HG02943 (cell line): ENCODE measurements around the gene C5.

Experiments
- ATAC-seq: cut with Tn5 transposase; IDR thresholded peaks from one replicate; pipeline ENCODE4 v1.9.1; 2021; ENCODE audit warnings: mild to moderate bottlenecking, low read depth, moderate library complexity; ENCODE audit not compliant: unreplicated experiment

The C5 gene

DNA sequence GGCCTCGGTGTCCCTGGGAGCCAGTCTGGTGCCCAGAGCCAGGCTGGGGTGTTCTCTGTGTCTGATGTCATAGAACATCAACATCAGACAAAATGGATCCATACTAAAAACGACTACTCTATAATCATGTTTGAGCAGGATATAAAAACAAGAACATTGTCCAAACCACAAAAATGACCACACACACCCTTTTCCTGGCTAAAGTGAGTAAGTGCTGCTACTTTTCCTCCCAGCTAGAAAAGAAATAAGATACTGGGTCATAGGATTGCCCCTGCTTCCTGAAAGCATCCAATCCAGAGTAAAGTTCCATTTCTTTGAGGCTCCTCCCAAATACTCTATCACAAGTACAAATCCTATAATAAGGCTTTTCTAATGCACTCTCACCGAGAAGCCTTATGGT lies 103.8 kb downstream of the C5 start:
- no peak for ATAC-seq

DNA sequence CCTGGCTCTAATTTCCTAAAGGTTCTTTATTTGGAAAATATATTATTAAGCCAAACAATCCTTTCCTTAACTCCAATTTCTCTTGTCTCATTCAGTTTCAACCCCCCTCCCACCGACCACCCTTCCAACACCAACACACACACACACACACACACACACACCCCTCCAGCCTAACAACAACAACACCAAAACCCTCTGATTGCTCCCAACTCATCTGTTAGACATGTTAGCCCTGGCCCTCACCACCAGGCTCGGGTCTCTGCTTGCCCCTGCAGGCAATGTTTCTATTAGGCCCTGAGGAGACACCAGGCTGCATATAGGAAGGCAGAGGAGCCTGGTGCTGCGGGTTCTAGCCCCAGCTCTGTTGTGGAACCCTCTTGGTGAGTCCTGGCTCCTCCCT lies 105.1 kb downstream of the C5 start:
- ATAC-seq, result no peak

DNA sequence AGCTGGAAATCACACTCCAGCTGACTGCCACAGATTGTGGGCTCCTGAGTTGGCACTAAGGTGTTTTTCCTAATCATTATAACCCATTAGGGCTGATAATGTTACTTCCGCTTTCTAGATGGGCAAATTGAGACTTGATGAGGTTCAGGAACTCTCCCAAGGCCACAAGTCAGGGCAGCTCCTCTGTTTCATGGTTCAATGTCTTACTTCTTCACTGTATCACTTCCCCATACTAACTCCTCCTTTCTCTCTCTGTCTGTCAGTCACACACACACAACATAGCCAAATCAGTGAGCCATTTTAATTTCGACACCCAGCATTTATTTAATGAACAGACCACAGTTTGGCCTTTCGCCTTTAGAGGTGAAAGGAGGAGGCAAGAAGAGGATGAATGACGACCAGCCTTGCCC lies 105.6 kb downstream of the C5 start:
- peak; percentile 99 for ATAC-seq

DNA sequence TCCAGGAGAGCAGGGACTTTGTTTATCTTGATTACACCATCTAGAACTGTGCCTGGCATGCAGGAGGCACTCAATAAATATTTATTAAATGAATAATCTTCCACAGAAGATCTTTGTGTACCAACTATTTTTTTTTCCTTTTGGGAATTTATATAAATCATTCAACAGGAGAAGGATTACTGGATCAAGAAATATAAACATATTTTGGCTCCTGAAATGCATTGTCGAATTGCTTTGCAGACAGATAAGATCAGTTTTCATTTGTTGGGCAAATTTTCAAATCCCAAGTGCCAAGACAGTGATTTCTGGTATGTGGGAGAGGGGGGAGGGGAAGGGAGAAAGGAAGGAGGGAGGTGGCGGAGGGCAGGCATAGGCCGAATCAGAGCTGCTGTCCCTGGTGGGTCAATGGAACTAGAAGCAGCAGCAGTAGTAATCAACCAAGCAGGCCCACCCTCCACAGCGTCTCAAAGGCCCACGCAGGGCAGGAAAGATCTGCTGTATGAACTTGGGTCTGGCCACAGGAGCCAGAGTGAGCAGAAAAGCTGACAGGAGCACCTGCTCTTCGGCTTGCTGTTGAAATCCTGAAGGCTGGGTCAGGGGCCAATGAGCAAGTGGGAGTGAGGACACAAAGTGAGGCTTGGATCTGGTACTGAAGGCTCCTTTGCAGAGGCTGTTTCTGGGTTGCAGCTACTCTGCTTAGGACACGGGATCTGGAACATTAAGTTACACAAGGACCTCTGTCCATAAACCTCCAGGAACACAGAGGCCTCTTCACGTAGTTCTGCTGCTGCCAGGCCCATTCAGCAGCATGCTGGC lies 107.7 kb downstream of the C5 start:
- no peak for ATAC-seq

DNA sequence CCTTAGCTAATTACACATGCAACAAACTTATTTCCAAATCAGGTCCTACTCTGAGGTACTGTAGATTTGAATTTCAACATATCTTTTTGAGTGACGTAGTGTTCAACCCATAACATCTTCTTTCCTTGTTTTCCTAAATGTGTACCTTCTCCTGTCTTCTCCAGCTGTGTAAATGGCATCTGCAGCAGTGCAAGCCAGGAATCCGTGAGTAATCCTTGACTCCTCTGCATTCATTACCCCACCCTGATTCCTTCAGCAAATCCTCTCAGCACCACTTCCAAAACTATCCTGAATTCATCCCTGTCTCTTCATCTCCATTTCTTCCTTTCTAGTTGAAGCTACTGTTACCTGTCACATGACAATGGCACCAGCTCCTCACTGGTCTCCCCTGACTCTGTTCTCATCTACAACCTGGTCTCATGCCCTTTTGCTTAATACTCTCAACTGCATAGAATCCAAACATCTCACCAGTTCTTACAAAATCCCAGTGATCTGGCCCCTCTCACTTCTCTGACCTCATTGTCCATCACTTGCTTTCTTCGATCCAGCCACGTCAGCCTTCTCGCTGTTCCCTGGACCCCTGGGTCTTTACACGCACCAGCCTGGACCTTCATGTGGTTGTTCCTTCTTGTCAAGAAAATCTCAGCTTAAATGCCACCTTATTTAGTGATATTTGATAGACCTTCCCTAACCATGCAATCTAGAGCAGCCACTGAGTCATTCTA lies 108.9 kb downstream of the C5 start:
- no peak for ATAC-seq

DNA sequence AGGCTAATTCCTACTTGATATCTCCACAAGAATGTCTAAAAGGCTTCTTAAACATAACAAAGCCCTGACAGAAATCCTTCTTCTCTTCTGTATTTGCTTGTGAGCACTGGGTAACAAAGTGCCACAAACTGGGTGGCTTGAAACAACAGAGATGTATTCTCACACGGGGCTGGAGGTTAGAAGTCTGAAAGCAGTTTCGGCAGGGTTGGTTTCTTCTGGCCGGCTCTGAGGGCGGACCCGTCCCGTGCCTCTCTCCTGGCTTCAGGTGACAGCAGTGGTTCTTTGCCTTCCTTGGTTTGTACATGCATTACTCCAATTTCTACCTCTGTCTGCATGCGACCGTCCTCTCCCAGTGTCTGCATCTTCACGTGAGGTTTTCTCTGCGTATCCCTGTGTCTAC lies 109.5 kb downstream of the C5 start:
- no peak for ATAC-seq

DNA sequence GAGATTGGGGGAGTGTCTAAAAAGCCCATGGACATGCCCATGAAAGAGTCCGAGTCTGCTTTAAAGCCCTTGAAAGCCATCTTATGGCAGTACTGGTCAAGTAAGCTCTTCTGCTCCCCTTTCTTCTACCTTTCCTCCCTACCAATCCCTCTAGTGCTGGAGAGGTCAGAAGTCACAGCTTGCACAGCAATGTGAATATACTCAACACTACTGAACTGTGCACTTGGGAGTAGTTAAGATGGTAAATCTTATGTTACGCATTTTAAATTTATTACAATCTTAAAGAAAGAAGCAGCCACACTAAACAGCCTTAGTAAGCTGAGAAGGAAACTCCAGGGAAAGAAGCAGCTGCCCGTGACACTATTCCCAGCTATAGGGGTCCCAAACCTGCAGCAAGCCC lies 111.2 kb downstream of the C5 start:
- no peak for ATAC-seq

DNA sequence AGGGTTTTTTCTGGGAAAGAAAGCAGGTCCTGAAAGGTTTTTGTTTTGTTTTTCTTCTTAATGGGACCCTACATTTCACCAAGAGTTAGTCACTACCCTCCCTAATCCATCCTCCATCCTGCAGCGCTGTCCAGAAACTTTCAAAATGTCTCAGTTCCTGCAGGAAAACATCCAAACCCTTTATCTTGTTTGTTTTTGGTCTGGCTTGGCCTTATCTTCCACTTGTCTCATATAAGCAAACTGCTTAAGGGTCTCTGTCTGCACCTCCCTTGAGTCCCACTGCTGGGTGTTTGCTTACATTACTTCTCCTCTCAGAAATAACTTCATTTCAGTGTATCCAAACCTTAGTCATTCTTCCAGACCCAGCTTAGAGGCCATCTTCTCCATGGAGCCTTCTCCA lies 112.5 kb downstream of the C5 start:
- ATAC-seq, result no peak

DNA sequence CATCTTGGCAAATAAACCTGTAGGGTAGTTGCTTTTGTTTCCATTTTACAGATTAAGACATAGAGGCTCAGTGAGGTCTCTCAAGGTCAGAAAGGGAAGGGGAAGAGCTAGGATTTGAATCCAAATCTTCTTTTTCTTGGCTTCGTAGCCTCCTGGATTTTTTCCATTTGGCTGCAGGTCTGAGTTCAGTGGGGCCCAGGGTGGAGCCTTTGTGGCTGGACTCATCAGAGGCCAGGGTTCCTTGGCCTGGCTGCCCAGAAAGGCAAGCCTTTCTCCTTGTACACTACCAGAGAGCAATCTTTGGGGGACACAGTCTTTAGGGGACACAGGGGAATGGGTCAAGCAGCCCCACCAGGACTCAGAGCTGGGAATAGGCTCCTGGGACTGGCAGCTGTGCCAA lies 112.9 kb downstream of the C5 start:
- no peak for ATAC-seq

DNA sequence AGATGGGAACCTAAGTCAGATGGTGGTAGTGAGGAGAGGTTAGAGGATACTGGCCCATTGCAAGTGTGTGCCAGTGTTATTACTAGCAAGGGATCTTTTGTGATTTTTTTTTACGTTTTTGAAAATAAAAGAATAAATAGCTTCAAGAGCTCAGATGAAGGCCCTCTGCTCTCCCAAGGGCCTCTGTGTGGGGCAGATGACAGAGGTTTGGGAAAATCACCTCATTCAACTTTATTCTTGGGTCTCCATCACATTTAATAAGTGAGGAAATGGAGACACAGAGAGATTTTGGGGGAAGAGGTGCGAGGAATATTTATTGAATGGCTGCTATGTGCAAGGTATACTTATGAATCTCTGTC lies 113.3 kb downstream of the C5 start:
- ATAC-seq, result no peak

DNA sequence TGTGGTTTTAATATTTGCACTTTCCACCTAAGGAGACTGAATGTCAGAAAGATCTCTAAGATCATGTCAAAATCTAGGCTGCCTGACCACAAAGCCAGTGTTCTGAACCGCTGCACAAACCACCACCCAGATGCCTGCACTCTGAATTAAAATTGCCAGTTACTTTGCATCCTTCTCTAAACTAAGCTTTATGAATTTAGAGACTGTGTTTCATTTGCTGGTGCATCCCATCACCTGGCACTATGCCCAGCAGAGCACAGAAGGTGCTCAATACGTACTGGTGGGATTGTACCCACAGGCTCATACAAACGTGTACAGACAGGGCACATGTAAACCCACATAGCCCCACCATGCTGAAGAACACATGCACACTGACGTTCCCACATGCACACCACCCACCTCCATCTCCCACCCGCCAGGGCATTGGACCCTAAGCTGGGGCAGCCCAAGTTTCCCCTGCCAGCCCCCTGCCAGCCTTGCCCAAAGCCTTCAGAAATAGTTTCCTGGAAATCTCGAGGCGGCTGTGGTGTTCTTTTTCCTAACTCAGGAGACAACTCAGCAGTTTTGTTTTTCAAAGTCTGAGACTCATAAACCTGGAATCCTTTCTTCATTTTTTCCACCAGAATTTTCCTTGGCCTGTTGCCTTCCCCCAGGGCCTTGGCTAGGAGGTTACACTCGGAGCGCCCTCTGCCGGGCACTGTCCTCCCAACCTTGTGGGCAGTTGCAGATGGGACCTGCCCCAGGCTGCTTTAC lies 113.9 kb downstream of the C5 start:
- no peak for ATAC-seq

DNA sequence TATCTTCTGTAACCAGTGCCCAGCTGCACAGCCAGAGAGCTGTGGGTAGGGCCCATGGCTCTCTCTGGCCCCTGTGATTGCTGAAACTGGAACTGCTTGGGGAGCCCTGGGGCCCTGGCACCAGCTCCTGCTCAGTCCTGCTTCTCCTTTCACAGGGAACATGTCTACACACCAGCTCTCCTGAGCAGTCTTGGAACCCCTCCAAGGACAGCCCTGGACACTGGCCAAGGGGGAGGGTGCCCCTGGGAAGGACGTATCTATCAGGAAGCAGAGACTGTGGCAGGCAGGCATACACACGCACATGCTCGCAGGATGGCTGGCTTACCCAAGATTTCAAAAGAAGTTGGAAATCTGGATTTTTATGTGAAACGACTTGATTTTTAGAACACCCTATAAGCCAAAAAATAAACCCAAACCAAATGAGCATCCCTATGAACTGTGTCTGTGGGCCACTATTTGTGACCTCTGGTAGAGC lies 114.7 kb downstream of the C5 start:
- ATAC-seq, result no peak

DNA sequence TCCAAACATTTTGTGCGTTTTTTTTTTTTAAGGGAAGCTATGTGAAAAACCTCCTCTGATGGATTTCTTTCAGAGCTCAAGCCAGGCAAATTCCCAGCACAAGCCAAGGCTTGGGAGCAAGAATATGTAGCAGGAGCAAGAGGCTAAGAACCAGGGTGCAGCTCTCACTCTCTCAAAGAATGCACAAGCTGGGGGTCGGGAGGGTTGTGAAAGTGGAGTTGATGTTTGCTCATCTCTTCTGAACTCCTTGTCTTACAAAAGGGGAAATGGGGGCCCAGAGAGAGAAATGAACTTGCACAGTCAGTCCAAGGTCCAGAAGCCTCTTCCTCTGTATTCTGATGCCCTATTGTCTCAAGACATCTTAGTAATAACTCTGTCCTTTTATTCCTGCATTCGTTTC lies 115.8 kb downstream of the C5 start:
- ATAC-seq, result no peak

DNA sequence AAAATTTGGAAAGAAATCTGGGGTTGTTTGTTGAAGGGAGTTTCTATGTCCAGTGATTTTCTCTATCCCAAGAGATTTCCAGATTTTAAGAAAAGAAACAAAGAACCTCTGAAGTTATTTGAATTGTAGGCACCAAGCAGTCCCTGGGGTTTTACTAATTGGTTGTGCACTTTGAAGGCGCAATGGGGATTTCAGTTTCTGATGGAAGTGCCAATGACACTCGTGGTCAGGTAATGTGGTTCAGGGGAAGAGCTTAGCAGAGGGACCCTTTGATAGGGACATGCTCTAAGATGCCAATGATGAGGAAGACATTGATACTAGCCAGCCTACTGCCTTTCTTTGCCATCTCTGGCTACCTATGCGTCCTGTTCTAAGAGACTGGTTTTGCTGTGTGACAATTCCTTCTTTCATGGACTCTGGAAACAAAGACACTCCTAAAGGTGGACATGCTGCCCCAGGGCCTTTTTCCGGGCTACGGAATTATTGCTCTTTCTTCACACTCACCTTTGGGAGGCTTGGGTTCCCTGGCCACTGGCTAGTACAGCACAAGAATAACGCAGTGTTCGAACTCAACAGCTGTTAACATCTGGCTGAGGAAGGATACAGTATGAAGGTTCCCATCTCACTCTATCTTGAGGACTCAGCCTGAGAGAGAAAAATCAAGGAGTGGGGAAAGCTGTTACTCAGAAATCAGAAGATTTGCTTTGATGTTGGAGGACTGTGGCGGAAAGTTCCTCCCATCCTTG lies 116.6 kb downstream of the C5 start:
- no peak for ATAC-seq

DNA sequence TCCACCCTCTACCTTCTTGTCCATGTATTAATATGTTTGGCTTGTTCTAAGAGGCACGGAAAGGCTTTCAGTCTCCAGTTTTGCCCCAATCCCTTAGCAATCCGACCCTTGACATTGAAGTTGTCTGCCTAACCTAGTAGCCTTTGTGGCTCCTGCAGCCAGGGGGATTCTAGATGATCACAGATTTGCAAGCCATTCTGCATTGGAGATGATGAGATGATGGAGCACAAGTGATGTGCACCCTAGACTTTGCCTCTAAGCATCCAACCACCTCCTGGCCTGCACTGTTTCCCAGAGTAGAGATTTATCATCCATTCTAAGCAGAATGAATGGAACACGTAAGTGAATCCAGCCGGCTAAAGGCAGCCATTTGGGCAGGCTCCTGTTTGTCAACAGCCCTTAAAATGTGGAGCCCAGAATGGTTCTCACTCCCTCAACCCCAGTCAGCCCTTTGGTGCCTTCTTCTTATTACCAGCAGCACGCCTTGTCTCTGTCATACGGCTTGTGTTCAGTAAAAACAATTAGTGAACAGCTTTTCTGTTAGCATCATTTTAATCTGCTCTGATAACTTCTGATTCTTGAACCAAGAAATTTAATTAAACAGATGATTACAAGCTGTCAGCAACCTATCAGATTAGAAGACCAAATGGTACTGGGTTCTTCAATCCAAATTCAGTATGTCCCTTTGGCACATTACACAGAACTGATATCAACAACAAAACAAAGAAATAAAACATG lies 117.8 kb downstream of the C5 start:
- ATAC-seq, result no peak

DNA sequence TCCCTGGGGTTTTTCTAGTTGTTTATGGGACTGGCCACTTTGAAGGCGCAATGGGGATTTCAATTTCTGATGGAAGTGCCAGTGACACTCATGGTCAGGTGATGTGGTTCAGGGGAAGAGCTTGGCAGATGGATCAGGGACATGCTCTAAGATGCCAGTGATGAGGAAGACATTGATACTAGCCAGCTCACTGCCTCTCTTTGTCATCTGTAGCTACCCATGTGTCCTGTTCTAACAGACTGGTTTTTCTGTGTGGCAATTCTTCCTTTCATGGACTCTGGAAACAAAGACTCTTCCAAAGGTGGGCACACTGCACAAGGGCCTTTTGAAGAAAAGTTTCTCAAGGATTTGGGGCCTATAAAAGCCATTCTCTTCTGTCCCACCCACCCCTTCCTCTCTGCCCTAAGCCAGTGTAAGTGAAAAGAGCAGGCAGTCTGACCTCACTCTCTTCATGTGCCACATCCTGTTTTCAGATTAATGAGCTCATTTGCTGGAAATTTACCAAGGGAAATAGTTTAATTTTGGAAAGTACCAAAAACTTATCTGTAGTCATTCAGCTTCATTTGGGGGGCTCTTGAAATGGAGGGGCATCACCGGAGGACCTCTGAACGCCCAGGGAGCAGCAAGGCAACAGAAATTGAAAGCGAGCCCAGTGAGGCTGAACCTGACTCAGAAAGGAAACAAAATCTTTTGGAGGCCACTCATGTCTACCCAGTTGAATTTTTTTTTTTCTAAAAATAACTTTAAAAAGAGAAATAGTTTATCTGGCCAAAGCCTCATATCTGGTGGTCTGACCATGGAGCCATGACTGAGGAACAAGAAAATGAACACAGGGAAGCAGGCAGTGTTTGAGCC lies 118.6 kb downstream of the C5 start:
- ATAC-seq, result peak; percentile 38

DNA sequence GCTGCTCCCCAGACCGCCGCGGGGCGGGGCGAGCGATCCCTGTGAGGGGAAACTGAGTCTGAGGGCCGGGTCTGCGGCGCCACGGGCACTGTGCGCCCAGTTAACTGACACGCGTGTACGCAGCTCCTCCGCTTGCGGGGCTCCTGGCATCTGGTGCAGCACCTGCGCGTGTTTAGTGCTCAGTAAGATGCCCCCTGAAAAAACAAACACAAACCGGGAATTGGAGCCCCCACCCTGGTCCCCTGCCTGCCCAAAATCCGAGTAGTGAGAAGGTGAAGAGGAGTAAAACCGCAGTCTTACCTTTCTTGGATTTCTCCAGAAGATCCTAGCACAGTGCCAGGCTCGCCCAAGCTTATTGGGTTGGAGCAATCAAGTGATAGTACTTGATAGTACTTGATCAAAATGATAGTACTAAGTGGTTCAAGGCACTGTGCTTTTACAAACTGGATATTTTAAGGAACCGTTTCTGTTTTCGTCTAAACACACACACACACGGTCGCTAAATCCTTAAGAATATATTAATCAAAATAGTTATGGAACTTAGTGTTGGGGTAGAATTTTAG lies 120.8 kb downstream of the C5 start:
- no peak for ATAC-seq

DNA sequence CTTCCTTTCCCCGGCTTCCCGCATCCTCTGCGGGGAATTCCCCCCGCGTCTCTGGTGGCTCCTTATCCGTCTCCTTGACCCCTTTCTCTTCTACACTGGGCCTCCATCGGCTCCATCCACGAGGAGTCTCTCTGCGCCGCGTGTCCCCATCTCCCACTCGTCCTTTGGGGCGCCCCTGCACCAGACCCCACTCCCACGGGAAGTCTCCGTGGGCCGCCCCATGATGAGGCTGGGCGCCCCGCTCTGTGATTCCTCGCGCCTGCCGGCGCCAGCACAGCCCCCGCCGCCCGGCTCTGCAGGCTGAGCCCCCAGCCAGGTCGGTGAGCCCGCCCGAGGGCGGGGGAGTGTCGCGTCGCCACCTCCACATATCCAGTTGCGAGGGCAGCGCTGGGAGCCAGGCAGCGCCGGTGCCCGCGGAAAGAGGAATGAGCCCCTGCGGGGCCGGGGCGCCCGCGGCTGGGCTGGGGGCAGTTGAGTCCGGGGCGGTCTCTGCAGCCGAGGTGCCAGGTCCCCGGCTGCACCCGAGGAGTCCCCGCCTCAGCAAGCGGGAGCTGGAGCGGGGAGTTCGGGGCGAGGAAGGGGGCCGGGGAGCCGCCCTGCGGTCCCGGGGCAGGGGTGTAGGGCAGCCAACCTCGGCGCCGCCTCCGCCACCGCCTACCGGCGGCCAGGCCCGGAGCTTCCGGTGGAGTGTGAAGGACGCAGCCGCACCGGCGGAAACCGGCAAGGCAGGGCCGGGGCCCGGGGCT lies 121.4 kb downstream of the C5 start:
- no peak for ATAC-seq
